ENCODE measurements around the gene RPUSD1.
"Not testable (repeated sequence)": the region's sequence is repeated elsewhere in the genome, so short reads cannot be mapped to it uniquely, and the experiment has no call there.

RPUSD1 gene

GRCh38 chr16:787978-788398 is at the start of gene RPUSD1:
RPUSD1 (minus strand) TSS chr16:788381; CDS start chr16:787737, 644 bp downstream.
- peaks cover 17% of the 10 kb centered on the region for H3K36me3 ChIP-seq (ENCODE audit: control insufficient read depth, insufficient read depth, low read length)
- DNase-seq (ENCODE audit: extremely low read depth, insufficient read length): no peak
- peak within 1 kb of the TSS; percentile 99 for H3K4me3 ChIP-seq (replicated peaks; ENCODE audit: low read depth, low read length)
- no peak for TF ChIP-seq CTCF (IDR thresholded peaks at IDR 0.05; ENCODE audit: insufficient read depth, low read length, poor library complexity, severe bottlenecking)
- H3K27me3 ChIP-seq (replicated peaks; ENCODE audit: control insufficient read depth, insufficient read depth, low read length): no peaks in the 10 kb centered on the region

GRCh38 chr16:836822-837221 is 48.6 kb upstream of the RPUSD1 start:
- not testable (repeated sequence) for H3K27me3 ChIP-seq (replicated peaks; ENCODE audit: control insufficient read depth, insufficient read depth, low read length); H3K4me3 ChIP-seq (replicated peaks; ENCODE audit: low read depth, low read length); H3K36me3 ChIP-seq (ENCODE audit: control insufficient read depth, insufficient read depth, low read length); DNase-seq (ENCODE audit: extremely low read depth, insufficient read length)

DNA sequence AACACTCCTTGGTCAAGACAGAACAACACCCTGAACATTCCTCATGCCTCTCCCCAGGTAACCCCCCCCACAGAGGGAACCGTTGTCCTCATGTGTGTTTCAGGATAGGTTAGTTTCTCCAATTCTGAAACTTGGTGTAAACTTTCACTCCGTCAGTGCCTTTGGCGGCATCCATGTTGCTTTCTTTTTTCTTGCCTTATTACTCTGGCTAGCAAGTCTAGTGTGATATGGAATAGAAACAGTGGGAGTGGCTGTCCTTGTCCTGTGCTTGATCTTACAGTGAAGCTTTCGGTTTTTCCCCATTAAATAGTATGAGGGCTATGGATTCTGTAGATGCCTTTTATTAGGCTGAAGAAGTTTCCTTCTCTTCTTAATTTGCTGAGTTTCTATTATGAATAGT is 48.0 kb upstream of the RPUSD1 start:
- Histone ChIP-seq H3K4me3 (replicated peaks; ENCODE audit: low read depth, low read length) (no peak overlapping the region), H3K36me3 (ENCODE audit: control insufficient read depth, insufficient read depth, low read length) (no peaks in the 10 kb centered on the region), H3K27me3 (replicated peaks; ENCODE audit: control insufficient read depth, insufficient read depth, low read length) (no peaks in the 10 kb centered on the region)
- no peak for TF ChIP-seq CTCF (IDR thresholded peaks at IDR 0.05; ENCODE audit: insufficient read depth, low read length, poor library complexity, severe bottlenecking)
- DNase-seq (ENCODE audit: extremely low read depth, insufficient read length): no peak

GRCh38 chr16:835373-835772 is 47.2 kb upstream of the RPUSD1 start:
- TF ChIP-seq CTCF (IDR thresholded peaks at IDR 0.05; ENCODE audit: insufficient read depth, low read length, poor library complexity, severe bottlenecking): no peak

DNA sequence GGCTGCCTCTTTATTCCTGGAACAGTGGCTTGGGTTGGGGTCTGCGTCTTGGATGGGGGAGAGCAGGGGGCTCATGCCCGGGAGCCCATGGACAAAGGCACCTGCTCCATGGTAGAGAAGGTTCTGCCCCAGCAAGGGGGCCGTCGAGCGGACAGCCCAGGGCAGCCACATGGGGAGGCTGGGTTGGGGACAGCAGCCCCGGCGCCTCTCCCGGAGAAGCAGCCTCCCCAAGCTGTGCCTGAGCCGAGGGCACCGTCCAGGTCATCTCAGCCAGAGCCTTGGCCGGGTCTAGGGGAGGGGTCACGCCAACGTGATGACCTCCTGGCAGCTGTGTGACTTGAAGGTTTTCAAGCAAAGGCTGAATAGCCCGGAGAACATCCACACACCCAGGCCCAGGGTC is 45.2 kb upstream of the RPUSD1 start:
- Histone ChIP-seq H3K27me3 (replicated peaks; ENCODE audit: control insufficient read depth, insufficient read depth, low read length) (no peaks in the 10 kb centered on the region), H3K36me3 (ENCODE audit: control insufficient read depth, insufficient read depth, low read length) (no peaks in the 10 kb centered on the region), H3K4me3 (replicated peaks; ENCODE audit: low read depth, low read length) (no peak overlapping the region)
- no peak for DNase-seq (ENCODE audit: extremely low read depth, insufficient read length)
- TF ChIP-seq CTCF (IDR thresholded peaks at IDR 0.05; ENCODE audit: insufficient read depth, low read length, poor library complexity, severe bottlenecking): no peak

More at GRCh38 chr16:835373-835772, 47.2 kb upstream of the RPUSD1 start:
- no peaks in the 10 kb centered on the region for H3K36me3 ChIP-seq (ENCODE audit: control insufficient read depth, insufficient read depth, low read length)
- H3K27me3 ChIP-seq (replicated peaks; ENCODE audit: control insufficient read depth, insufficient read depth, low read length): no peaks in the 10 kb centered on the region
- no peak overlapping the region for H3K4me3 ChIP-seq (replicated peaks; ENCODE audit: low read depth, low read length)
- no peak for DNase-seq (ENCODE audit: extremely low read depth, insufficient read length)

DNA sequence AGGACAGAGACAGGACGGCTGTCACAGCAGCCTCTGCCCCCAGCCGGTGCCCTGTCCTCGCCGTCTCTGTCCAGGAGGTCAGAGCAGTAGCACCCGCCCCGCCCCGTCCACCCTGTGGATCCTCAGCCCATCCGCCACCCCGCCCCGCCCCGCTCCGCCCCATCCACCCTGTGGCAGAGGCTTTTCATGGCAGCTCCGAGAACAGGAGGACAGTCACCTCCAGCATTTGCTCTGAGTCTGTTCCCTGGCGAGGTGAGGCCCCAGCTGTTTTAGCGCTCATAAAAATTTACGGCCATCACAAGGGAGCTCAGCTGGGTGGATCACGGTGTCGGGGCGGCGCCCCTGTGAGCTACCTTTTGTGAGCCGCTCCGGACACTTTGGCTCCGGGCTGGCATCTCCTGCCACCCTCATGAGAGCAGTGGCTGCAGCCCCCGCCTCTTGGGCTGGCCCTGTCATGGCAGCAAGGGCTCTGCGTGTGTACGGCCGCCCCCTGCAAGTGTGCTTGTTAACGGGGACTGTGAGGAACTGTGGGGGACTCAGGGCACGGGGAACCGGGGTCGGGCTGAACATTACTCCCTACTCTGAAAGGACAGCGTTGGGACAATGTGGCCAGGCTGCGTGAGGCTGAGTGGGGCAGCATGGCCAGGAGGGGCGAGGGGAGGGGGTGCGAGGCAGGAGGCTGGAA is 44.6 kb upstream of the RPUSD1 start:
- Histone ChIP-seq H3K4me3 (replicated peaks; ENCODE audit: low read depth, low read length) (no peak overlapping the region), H3K36me3 (ENCODE audit: control insufficient read depth, insufficient read depth, low read length) (no peaks in the 10 kb centered on the region), H3K27me3 (replicated peaks; ENCODE audit: control insufficient read depth, insufficient read depth, low read length) (no peaks in the 10 kb centered on the region)
- TF ChIP-seq CTCF (IDR thresholded peaks at IDR 0.05; ENCODE audit: insufficient read depth, low read length, poor library complexity, severe bottlenecking): no peak
- DNase-seq (ENCODE audit: extremely low read depth, insufficient read length): no peak

Measured in GM06990 (cell line).